ENCODE measurements around the gene OCRL. TPM values are rescaled to one million over a fixed set of nuclear protein-coding genes. Genes with fewer than 3 reads are reported as not detected.

Gene OCRL
- total and polyA plus RNA-seq, 2 of the 13 experiments (the other 11 are each of a cell fraction or from before 2014, with no cell fraction given), result 13.4 to 32.0 TPM

- ATAC-seq (no peak), DNase-seq (ENCODE audit: low spot score) (no peak), FAIRE-seq (no peak)
- Histone ChIP-seq H3K9me3 (ENCODE audit: low read length) (no peaks in the 10 kb centered on the region), H3K4me2 (ENCODE audit: low read depth, low read length) (no peak overlapping the region), H3K27me3 (ENCODE audit: control insufficient read depth in 1 of 2, insufficient read depth in 2 of 2, low read length in 2 of 2) (no peaks in the 10 kb centered on the region), H4K20me1 (ENCODE audit: insufficient read depth, low read length) (no peaks in the 10 kb centered on the region), H3K9ac (ENCODE audit: insufficient read depth, low read depth, low read length) (no peak overlapping the region), H3K4me1 (ENCODE audit: insufficient read depth, low read length) (no peaks in the 10 kb centered on the region), H3K36me3 (replicated peaks in 1 of 2; ENCODE audit: control insufficient read depth in 1 of 2, insufficient read depth in 2 of 2, low read length in 2 of 2) (no peaks in the 10 kb centered on the region), H3K79me2 (ENCODE audit: insufficient read depth, low read length) (no peaks in the 10 kb centered on the region), H2AFZ (ENCODE audit: low read length) (no peak overlapping the region), H3K4me3 (replicated peaks in 1 of 3; ENCODE audit: insufficient read depth in 1 of 3, low read depth in 2 of 3, low read length in 3 of 3) (no peak overlapping the region), H3K27ac (ENCODE audit: extremely low read length, insufficient read depth, low read length) (no peak overlapping the region)
- TF ChIP-seq HNF1B (CRISPR knock-in tag; IDR thresholded peaks at IDR 0.05) (no peak), ZSCAN31 (CRISPR knock-in tag; IDR thresholded peaks at IDR 0.05; ENCODE audit: low read depth) (no peak), TBP (CRISPR knock-in tag; IDR thresholded peaks at IDR 0.05) (no peak), PAF1 (CRISPR knock-in tag; IDR thresholded peaks at IDR 0.05) (no peak), FOSL2 (CRISPR knock-in tag; IDR thresholded peaks at IDR 0.05) (no peak), ZNF891 (CRISPR knock-in tag; IDR thresholded peaks at IDR 0.05) (no peak), MYC (CRISPR knock-in tag; IDR thresholded peaks at IDR 0.05; ENCODE audit: borderline replicate concordance) (no peak)
- TF ChIP-seq, protein P1, sequence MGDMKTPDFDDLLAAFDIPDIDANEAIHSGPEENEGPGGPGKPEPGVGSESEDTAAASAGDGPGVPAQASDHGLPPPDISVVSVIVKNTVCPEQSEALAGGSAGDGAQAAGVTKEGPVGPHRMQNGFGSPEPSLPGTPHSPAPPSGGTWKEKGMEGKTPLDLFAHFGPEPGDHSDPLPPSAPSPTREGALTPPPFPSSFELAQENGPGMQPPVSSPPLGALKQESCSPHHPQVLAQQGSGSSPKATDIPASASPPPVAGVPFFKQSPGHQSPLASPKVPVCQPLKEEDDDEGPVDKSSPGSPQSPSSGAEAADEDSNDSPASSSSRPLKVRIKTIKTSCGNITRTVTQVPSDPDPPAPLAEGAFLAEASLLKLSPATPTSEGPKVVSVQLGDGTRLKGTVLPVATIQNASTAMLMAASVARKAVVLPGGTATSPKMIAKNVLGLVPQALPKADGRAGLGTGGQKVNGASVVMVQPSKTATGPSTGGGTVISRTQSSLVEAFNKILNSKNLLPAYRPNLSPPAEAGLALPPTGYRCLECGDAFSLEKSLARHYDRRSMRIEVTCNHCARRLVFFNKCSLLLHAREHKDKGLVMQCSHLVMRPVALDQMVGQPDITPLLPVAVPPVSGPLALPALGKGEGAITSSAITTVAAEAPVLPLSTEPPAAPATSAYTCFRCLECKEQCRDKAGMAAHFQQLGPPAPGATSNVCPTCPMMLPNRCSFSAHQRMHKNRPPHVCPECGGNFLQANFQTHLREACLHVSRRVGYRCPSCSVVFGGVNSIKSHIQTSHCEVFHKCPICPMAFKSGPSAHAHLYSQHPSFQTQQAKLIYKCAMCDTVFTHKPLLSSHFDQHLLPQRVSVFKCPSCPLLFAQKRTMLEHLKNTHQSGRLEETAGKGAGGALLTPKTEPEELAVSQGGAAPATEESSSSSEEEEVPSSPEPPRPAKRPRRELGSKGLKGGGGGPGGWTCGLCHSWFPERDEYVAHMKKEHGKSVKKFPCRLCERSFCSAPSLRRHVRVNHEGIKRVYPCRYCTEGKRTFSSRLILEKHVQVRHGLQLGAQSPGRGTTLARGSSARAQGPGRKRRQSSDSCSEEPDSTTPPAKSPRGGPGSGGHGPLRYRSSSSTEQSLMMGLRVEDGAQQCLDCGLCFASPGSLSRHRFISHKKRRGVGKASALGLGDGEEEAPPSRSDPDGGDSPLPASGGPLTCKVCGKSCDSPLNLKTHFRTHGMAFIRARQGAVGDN (CRISPR knock-in tag; IDR thresholded peaks at IDR 0.05), result no peak
- 94% methylated on average over 5 of the region's 5 CpGs for WGBS (ENCODE audit: low lambda C conversion rate)
- CTCF ChIA-PET (ENCODE audit: low intra/inter-chr PET ratio, low total read pairs), result no interaction called here
- intact Hi-C loops (cut with micrococcal nuclease; ENCODE audit: unreplicated experiment), result no loop called here
- POLR2A ChIA-PET, result no interaction called here
- no TSS peak for BruUV-seq (replicated peaks)
- in situ Hi-C loops (cut with HindIII; ENCODE audit: extremely low pct_ligation_motif_present, low pct_unique_long_range_greater_than_20kb), result no loop called here
Observed at GRCh38 chrX:129597905-129598304, 57.8 kb downstream of the OCRL start.

Measured in HepG2 (cell line).